ENCODE measurements around the gene ABCA3.

- TF ChIP-seq POLR2AphosphoS5 (IDR thresholded peaks at IDR 0.05; ENCODE audit: low read depth) (no peak), CTCF (conservative IDR thresholded peaks at IDR 0.05; ENCODE audit: low read depth in 2 of 2) (no peak), EZH2 (IDR thresholded peaks at IDR 0.05; ENCODE audit: low read depth, unreplicated experiment) (no peak), REST (IDR thresholded peaks at IDR 0.05; ENCODE audit: unreplicated experiment) (no peak), CREB1 (CRISPR knock-in tag; IDR thresholded peaks at IDR 0.05; ENCODE audit: low read depth) (no peak), EZH2phosphoT487 (IDR thresholded peaks at IDR 0.05; ENCODE audit: unreplicated experiment) (no peak), ZNF462 (CRISPR knock-in tag; IDR thresholded peaks at IDR 0.05) (no peak), NANOG (IDR thresholded peaks at IDR 0.05; ENCODE audit: borderline replicate concordance) (no peak), JUNB (IDR thresholded peaks at IDR 0.05; ENCODE audit: unreplicated experiment) (no peak), ZNF331 (CRISPR knock-in tag; IDR thresholded peaks at IDR 0.05; ENCODE audit: low read depth) (no peak)
These were observed 70.5 kb downstream of the ABCA3 start for GRCh38 chr16:2270070-2270462.
